OCI-LY7 (cell line): ENCODE measurements around the gene C11orf54. TPM values are rescaled to one million over a fixed set of nuclear protein-coding genes. Genes with fewer than 3 reads are reported as not detected.

Experiments used
- BruUV-seq: library from RNA; stranded (reverse); fragments of 400-500 nt; replicated peaks from 2 replicates; lab custom pipeline; 2021; lab: Mats Ljungman, UMichigan
- CTCF ChIA-PET: fragments of 300-600 bp; sonication (Branson Sonifier 250); formaldehyde crosslinking; loops from one replicate; lab custom pipeline; 2022; ENCODE audit warnings: antibody characterized with exemption; ENCODE audit not compliant: unreplicated experiment; lab: Charles Lee
- POLR2A ChIA-PET: fragments of 300-600 bp; sonication (Branson Sonifier 250); formaldehyde crosslinking; loops from one replicate; lab custom pipeline; 2022; ENCODE audit warnings: antibody characterized with exemption; lab: Charles Lee
- DNase-seq: peaks from one replicate; pipeline ENCODE4 v3.0.0-alpha.2; 2015; ENCODE audit warnings: low spot score
- H2AFZ ChIP-seq: fragments of 200-600 bp; sonication (generic), shearing (Covaris generic); 2 replicates; pipeline ENCODE4 v1.6.1; 2014; ENCODE audit warnings: mild to moderate bottlenecking, antibody characterized with exemption, low read length, moderate library complexity
- H3K27ac ChIP-seq: fragments of 200-600 bp; sonication (generic); 2 replicates; pipeline ENCODE4 v1.5.1; 2014; ENCODE audit warnings: mixed run types, low read depth, mild to moderate bottlenecking, moderate library complexity, low read length, inconsistent platforms; ENCODE audit not compliant: poor library complexity, severe bottlenecking
- H3K36me3 ChIP-seq: fragments of 200-600 bp; sonication (generic); 2 replicates; pipeline ENCODE4 v1.6.1; 2014; ENCODE audit warnings: mild to moderate bottlenecking, antibody characterized with exemption, low read length, moderate library complexity, mixed read lengths; ENCODE audit not compliant: insufficient read depth
- H3K4me1 ChIP-seq: fragments of 200-600 bp; sonication (generic); 2 replicates; pipeline ENCODE4 v1.5.1; 2014; ENCODE audit warnings: mild to moderate bottlenecking, low read length; ENCODE audit not compliant: insufficient read depth, poor library complexity, severe bottlenecking
- H3K4me2 ChIP-seq: fragments of 200-600 bp; sonication (generic); 2 replicates; pipeline ENCODE4 v1.6.1; 2014; ENCODE audit warnings: mild to moderate bottlenecking, low read length
- H3K4me3 ChIP-seq: fragments of 200-600 bp; sonication (generic); 2 replicates; pipeline ENCODE4 v1.5.1; 2014; ENCODE audit warnings: mild to moderate bottlenecking, low read depth, low read length; ENCODE audit not compliant: poor library complexity, severe bottlenecking
- H3K79me2 ChIP-seq: fragments of 200-600 bp; sonication (generic); 2 replicates; pipeline ENCODE4 v1.6.1; 2016; ENCODE audit warnings: low read depth, mild to moderate bottlenecking, low read length, moderate library complexity, mixed read lengths; ENCODE audit not compliant: insufficient read depth
- H3K9me2 ChIP-seq: fragments of 200-600 bp; sonication (generic); 2 replicates; pipeline ENCODE4 v1.6.1; 2016; ENCODE audit warnings: mild to moderate bottlenecking, low read length, mixed read lengths; ENCODE audit not compliant: insufficient read depth
- H3K9me3 ChIP-seq: fragments of 200-600 bp; sonication (generic); 2 replicates; pipeline ENCODE4 v1.6.1; 2014; ENCODE audit warnings: mild to moderate bottlenecking, mixed run types, low read length, mixed read lengths
- H4K20me1 ChIP-seq: fragments of 200-600 bp; sonication (generic); 2 replicates; pipeline ENCODE4 v1.6.1; 2014; ENCODE audit warnings: mild to moderate bottlenecking, antibody characterized with exemption, low read length, moderate library complexity, mixed read lengths; ENCODE audit not compliant: insufficient read depth
- CTCF ChIP-seq: fragments of 200-600 bp; sonication (generic); conservative IDR thresholded peaks from 2 replicates; pipeline ENCODE4 v1.5.1; 2014; ENCODE audit warnings: mild to moderate bottlenecking, antibody characterized with exemption, low read length, moderate library complexity, mixed read lengths
- EZH2phosphoT487 ChIP-seq: fragments of 200-600 bp; sonication (generic); IDR thresholded peaks from 2 replicates; pipeline ENCODE4 v1.6.1; 2018; ENCODE audit warnings: low read depth, borderline replicate concordance, mild to moderate bottlenecking, mixed run types, antibody characterized with exemption, low read length, moderate library complexity, mixed read lengths
- intact Hi-C: fragments of 100-400 bp; cut with micrococcal nuclease; formaldehyde crosslinking; loops from one replicate; pipeline ENCODE4 v1.10.0; 2022; ENCODE audit not compliant: unreplicated experiment
- total RNA-seq, 2 experiments: library from RNA; depleted of rRNA in 1 of 2; stranded (reverse); fragments of >200 nt in 1 of 2; shearing (Covaris generic) in 1 of 2; gene quantifications; 2 replicates each; pipeline ENCODE4 v1.2.3, GENCODE V29; 2014 to 2022

C11orf54 gene
- total RNA-seq, 2 experiments from 2014 or later: 29.5 to 35.5 TPM

- H3K9me3 ChIP-seq: no peaks in the 10 kb centered on the region
- H3K27ac ChIP-seq: no peak overlapping the region
- TF ChIP-seq CTCF (no peak), EZH2phosphoT487 (no peak)
- H4K20me1 ChIP-seq: peaks cover 45% of the 10 kb centered on the region
- ChIA-PET POLR2A (interaction anchor here (3.7 kb wide), 1 partner anchor 11 kb away, joined by 16 read pairs; no protein-coding TSS in a partner anchor), CTCF (no interaction called here)
- peak; percentile 10 for DNase-seq
- intact Hi-C loops: loop anchor here (5.0 kb wide), 1 partner anchor 46 kb away; no protein-coding TSS in a partner anchor
- no peak overlapping the region for H3K4me3 ChIP-seq
- H3K9me2 ChIP-seq: no peaks in the 10 kb centered on the region
- no TSS peak for BruUV-seq
- H2AFZ ChIP-seq: no peak overlapping the region
- peaks cover 99% of the 10 kb centered on the region for H3K36me3 ChIP-seq
- H3K4me2 ChIP-seq: no peak overlapping the region
- peaks cover 12% of the 10 kb centered on the region; the same call in 1 of the 2 replicates for H3K79me2 ChIP-seq
- H3K4me1 ChIP-seq: peaks cover 15% of the 10 kb centered on the region
Observed at GRCh38 chr11:93728792-93729128, 12.7 kb upstream of the C11orf54 start.

GRCh38 chr11:93729129-93729616, 12.3 kb upstream of the C11orf54 start:
- Histone ChIP-seq H4K20me1 (peaks cover 49% of the 10 kb centered on the region), H3K9me2 (no peaks in the 10 kb centered on the region), H3K79me2 (peaks cover 16% of the 10 kb centered on the region; the same call in 1 of the 2 replicates), H3K4me1 (peaks cover 19% of the 10 kb centered on the region), H3K36me3 (peaks cover 100% of the 10 kb centered on the region), H3K27ac (no peak overlapping the region), H3K9me3 (no peaks in the 10 kb centered on the region), H2AFZ (no peak overlapping the region), H3K4me2 (no peak overlapping the region), H3K4me3 (no peak overlapping the region)
- intact Hi-C loops: loop anchor here (5.0 kb wide), 1 partner anchor 47 kb away; no protein-coding TSS in a partner anchor
- ChIA-PET CTCF (no interaction called here), POLR2A (interaction anchor here (3.7 kb wide), 1 partner anchor 11 kb away, joined by 16 read pairs; no protein-coding TSS in a partner anchor)
- no TSS peak for BruUV-seq
- TF ChIP-seq EZH2phosphoT487 (no peak), CTCF (no peak)
- DNase-seq: no peak
